Stimulated activated CD8-positive, alpha-beta memory T cell treated with anti-CD3 and anti-CD28 coated beads, Interleukin-4, amount 100 ng/mL, for 24 hours (primary cell): Measurements from ENCODE around the gene GYS2.
"Not testable (repeated sequence)": the region's sequence is repeated elsewhere in the genome, so short reads cannot be mapped to it uniquely, and the experiment has no call there.

Experiments used
- DNase-seq: peaks from one replicate; pipeline ENCODE4 v3.0.0-alpha.2; 2020; ENCODE audit warnings: low read depth

GYS2 gene

DNA sequence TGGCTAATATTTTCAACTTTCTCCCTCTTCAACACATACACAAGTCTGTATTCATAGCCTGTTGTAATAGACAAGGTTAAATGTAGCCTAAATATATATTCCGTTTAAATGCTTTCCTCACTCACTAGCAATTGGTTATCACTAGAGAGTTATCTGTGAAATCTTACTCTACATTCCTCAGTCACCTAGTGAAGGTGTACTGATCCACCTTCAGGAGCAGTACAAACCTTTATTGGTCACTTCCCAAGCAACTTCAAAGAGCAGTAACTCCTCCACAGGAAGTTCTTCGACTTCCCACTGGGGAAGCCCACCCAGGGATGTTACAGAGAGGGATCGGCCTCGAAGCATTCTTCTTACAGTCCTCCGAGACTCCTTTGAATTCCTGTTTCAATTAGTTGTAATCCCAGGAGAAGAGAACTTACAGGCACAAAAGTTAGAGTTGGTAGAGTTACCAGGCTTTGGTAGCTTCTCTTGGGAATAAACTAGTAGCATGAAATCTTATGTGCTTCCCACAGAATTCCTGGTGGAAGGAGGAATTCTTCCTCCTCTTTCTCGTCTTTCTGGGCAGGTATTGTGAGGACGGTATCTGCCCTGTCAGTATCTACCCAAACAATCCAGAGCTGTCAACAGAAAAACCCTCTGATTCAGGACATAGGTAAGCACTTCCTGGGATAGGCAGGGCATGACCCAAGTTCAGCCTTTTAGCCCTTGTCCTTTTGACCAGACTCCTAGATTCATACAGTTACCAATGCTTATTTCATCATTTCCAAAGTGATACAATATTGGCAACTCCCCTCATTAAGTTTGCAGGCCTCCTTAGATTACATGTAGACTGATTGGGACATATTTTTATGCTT is at the start of gene GYS2:
TSS of gene GYS2 (minus strand) at position 603 of the 857 bp plus-strand sequence. CDS start at position 348, 255 bp downstream.
- DNase-seq = no peak

DNA sequence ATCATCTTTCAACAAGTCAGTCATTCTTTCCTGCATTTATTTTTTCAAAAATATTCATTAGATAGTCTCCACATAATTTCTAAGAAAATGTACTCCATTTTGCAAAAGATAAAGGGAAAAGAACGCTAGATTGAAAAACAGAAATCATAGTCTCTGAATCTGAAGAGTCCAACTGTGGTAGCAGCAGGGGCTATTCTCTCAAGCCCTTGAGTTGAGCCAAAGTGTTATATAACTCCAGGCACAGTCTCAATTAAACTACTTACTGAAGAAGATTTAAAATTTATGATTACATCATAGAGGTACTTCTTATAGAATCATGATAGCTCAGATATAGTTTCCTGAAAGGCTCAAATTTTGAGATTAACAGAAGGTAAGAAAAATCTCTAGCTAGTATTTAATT is 47.2 kb upstream of the GYS2 start:
- no peak for DNase-seq

DNA sequence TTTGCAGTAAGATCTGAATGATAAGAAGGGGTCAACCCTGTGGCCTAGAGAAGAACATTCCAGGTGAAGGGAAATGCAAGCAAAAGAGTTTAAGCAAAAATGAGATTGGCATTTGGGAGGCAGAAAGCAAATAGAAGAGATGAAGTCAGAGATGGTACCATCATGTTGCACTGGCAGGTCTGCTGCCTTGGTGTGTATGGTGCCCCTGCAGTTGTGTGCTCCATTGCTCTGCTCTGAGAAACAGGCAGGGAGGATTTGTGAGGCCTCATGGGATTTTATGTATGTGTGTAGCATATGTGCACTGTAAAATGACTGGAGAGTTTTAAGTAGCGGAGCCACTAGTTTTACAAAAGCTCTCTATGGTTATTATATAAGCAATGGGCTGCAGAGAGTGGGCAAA is 46.4 kb upstream of the GYS2 start:
- DNase-seq = no peak

DNA sequence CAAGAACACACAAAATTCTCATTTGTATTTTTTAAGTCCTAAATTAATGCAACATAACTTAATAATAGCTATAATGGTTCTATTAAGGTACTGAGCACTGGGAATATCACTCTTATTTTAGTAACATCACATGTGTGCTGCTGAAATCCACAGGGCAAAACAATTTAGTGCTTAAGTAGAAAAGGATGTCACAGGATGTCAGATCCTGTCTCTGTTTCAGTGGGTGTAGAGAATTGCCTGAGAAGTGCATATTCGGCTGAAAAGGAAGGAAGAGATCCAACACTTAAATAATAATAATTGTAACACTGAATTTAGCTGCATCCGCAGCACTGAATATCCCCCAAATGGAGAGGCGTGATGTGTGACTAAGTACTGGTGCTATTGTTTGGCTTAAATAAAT is 44.4 kb upstream of the GYS2 start:
- DNase-seq = no peak

DNA sequence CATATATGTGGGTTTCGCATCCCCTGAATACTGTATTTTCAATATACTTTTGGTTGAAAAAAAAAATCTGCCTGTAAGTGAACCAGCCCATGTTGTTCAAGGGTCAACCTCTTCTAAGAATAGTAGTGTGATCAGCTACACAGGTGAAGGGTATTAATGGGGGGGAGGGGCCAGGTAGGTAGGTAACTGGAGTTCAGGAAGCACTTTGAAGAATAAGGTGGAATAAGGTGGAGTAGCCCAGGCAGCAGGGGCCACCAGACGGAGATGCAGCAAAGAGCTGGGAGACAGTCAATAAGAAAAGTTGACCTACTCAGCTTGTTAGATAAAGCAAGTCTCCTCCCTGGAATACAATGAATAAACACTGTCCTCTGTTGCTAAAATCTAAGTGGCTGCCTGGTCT is 43.7 kb upstream of the GYS2 start:
- no peak for DNase-seq

DNA sequence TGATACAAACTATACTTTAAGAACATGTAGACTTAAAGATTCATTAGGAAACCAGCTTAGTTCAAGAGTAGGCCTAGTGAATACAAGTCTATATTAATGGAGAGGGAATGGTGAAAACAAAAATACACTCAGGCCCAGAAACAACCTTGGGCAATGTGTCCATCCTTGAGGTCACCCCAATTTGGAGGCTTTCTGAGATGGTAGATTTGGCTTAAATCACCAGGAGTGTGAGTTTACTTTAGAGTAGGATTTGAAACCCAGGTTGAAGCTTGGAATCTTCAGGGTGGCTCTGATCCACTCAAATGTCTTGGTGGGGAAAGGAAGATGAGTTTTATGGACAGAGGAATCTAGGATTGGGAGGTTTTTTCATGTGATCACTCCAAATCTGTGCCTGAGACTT is 42.5 kb upstream of the GYS2 start:
- no peak for DNase-seq

DNA sequence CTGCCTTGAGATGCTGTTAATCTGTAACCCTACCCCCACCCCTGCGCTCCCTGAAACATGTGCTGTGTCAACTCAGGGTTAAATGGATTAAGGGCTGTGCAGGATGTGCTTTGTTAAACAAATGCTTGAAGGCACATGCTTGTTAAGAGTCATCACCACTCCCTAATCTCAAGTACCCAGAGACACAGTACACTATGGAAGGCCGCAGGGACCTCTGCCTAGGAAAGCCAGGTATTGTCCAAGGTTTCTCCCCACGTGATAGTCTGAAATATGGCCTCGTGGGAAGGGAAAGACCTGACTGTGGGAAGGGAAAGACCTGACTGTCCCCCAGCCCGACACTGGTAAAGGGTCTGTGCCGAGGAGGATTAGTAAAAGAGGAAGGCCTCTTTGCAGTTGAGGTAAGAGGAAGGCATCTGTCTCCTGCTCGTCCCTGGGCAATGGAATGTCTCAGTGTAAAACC is 40.4 kb upstream of the GYS2 start:
- DNase-seq = not testable (repeated sequence)

DNA sequence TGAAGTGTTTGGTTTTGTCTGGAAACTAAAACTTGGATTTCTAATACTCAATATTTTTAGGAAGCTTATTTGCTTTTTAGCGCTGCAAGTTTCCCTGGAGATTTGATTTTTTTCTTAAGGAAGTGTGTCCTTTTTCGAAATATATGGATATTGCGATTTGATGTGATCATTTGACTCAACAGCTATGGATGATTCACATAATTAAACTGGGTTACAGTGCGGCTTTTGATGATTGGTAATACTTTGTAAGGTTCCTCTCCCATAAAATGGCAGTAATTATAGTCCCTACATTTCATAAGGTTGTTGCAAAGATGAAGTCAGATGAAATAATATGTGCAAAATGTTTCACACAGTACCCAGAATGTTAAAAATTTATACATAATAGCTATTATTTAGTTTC is 39.9 kb upstream of the GYS2 start:
- DNase-seq = no peak

DNA sequence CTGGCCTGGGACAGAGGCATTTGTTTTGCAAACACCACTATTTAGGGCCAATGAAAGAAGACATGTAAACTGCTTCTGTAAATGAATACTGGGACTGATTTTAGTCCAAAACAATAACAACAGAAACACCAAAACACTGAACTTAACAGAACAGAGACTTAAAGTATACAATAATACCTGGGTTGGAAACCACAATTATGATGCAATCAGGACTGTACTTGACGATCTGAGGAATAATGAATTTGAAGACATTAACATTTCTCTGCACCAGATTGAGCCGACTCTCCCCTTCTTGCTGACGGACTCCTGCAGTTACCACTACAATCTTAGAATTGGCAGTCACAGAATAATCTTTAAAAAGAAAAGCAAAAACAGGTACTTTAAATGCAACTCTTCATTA is 39.1 kb upstream of the GYS2 start:
- no peak for DNase-seq

DNA sequence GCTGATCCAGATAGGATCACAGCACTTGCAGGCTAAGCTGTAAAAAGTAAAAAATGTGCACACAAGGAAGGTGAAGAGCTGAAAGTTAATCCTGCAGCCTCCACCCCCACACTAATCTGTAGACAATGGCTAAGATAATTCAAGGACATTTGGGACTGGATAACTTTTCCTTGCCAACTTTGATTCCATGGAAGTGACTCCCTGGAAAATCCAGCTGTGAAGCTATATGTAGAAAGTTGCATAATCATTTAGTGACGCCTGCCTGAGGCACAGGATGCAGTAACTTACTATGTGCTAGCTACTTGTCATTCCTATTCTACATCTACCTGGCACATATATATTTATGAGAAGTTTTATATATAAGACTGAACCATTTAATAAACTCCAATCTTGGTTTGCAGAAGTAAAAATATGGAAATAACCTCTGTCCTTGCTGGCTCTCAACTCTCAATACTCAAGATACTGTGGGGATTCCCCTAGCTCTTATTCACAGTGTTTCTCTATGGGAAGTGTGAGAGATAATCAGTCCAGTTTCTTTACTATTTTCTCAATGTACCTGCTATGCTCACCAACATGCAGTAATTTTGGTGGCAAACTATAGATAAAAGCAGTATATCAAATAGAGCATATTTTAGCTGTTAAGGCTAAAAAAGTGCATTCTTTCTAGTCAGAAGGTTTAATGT is 38.2 kb upstream of the GYS2 start:
- DNase-seq = no peak

DNA sequence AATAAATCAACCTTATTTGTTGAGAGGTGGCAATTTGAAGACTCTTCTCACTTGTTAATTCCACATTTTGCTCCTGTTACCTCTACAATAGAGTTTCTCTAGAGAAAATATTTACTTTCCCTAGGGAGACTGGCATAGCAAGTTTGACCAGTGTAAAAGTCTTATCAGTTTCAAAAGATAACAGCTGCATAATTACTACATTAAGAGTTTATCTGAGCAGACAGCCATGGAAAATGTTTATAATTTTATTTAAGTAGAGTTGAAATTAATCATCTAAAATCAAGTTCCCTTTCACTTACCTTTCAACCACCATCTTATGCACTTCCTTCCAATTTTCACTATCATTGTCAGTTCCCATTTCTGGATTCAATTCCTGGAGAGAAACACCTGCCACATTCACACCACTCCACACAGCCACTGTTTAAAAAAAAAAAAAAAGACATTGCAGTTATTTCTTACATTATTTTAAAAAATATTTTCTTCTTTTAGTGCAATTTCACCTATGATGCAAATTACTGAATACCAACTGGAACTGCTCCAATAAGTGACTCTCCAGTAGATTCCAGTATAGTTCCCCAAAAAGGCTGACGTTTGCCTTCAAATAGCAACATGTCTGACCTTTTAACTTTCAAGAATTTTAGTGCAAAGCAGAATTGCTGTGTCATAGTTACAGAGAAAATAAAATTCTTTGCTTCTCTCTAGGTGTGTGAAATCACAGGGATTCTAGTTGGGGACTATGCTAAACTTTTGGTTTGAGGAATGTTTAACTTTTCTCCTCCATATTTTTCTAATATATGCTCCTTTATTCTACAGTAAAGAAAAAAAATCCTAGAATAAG is 33.6 kb upstream of the GYS2 start:
- DNase-seq = no peak

DNA sequence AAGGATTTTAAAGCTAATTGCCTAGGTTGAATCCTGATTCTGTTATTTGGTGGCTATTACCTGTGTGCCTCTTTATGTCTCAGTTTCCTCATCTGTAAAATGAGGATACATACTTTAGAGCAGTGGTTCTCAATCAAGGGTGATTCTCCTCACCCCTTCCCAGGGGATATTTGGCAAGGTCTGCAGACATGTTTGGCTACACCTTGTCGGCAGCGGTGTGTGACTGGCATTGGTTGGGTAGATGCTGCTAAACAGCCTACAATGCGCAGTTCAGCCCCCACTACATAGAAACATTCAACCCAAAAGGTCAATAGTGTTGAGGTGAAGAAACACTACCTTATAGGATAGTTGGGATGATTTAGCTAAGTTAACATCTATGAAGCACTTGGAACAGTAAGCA is 29.6 kb upstream of the GYS2 start:
- no peak for DNase-seq

DNA sequence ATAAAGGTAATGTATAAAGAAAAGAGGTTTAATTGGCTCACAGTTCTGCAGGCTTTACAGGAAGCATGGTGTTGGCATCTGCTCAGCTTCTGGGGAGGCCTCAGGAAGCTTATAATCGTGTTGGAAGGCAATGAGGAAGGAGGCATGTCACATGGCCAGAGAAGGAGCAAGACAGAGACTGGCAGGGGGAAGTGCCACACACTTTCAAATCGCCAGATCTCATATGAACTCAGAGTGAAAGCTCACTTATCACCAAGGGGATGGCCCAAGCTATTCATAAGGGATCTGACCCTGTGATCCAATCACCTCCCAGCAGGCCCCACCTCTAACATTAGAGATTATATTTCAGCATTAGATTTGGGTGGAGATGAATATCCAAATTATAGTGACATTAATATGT is 26.7 kb upstream of the GYS2 start:
- no peak for DNase-seq

DNA sequence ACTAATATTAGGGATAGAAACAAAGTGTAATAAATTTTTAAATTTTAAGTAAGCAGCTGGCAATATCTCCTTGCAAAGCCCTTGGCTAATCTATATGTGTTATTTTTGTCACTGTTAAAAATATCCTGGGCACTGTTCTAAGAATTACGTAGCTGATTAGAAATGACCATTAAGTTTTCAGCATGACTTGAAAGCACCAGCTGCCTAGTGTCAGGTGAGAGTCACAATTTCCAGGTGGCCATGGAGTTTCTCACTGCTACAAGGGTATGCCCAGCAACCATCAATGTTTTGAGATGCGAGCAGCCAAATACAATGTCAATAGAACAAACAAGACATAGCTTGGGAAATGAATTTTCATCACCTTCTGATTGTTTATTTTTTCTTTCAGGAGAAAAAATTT is 23.3 kb upstream of the GYS2 start:
- DNase-seq = no peak

DNA sequence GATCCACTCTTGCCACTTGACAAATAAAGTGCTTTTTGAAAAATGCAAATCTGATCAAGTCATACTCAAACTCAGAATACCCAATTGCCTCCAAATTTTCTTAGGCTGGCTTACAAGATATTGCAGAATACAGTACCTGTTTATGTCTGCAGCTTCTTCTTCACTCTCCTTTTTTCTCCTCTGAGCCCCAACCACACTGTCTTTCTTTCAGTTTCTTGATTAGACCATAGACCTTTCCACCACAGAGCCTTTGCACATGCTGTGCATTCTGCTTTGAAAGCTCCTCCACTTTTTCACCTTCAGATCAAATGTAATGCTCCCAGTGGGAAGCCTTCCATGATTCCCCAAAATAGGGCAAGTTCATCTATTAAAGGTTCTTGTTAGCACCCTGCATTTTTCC is 13.9 kb upstream of the GYS2 start:
- no peak for DNase-seq

DNA sequence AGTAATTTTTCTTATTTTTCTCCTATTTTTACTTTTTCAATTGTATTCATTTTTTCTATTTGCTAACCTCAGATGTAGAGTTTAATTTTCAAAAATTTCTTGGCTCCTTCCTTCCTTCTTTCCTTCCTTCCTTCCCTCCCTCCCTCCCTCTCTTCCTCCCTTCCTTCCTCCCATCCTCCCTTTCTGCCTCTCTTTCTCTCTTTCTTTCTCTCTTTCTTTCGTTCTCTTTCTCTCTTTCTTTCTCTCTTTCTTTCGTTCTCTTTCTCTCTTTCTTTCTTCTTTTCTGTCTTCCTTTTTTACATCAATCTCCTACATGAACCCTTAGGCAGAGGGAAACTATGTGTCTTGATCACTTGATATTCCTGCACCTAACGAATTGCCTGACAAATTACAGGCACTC is 12.4 kb upstream of the GYS2 start:
- DNase-seq = no peak

DNA sequence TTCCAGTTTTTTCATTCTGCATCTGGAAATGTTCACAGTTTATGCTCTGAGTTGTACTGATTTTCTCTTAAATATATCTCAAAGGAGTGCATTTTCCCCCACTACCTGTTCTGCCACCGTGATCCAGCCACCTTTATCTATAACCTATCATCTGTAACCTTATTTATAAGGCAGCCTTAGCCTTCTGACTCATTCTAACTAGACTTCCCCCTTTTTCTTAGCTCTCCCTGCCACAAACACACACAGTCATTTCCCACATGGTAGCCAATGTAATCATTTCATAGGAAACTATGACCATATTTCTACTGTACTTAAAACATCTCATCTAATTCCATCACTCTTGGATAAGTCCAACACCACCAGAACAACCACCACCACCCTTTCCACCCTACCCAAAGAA is 10.8 kb upstream of the GYS2 start:
- DNase-seq = no peak

DNA sequence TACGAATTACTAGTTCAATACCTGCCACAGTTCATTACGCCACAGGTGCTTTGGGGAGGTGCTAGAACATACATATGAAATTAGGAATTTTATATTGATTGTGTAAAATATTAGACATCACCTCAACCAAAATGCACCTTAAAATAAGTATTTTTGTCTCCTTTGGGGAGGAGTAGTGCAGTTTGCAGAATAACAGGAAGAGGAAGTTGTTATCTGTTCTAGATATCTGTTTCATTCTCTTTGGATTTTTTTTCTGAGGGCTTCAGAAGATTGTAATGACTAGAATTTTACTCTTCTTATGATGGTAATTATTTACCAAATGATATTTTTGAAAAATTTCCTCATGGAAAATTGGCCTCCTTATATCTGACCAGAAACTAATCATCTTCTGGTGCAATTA is 9.9 kb upstream of the GYS2 start:
- DNase-seq = no peak

DNA sequence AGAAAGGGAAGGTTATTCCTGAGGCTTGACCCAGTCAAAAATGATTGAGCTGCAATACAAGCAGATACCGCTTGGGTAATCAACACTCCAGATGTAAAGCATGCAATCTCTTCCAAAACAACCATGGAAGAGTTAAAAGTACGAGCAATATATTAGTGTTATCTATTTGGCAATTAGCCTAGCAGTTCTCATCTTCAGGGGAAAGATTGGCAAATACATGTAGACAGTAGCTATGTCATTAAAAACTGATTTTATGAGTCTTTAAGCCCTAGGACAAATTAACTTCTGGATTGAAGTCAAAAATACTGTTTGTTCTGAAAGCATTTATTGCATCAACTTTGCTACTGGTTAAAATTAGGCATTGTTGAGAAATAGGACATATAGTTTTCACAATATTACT is 9.3 kb upstream of the GYS2 start:
- DNase-seq = no peak

DNA sequence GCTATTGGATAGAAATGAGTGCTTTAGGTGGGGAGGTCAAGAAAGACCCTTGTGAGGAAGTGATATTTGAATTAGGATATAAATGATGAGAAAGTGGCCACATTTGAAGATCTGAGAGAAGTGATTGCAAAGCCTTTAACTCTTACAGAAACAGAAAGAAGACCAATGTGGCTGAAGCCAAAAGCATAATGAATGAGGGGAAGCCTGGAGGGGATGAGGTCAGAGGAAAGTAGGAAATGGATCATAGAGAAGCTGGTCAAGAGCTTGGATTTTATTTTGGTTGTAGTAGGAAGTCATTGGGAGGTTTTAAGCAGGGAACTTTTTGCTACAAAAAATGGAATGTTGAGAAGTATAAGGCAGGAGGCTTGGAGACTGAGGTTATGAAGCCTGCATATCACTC is 3.5 kb upstream of the GYS2 start:
- no peak for DNase-seq

DNA sequence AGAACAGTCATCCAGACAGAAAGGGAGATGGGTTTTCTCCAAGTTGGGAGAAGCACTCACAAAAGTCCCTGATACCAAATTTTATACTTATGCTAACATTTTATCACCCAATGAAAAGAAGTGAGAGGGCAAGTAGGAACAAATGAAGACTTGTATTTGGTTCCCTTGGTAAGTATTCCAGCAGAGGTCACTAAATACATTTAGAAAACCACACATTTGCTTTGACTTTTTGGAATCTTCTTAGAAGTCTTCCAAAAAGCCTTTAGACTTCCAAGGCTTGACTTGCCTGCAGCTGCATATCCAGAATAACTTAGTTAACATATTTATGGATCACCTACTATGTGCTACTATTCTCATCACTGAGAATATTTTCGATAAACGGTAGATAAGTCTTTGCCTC is 3.1 kb upstream of the GYS2 start:
- DNase-seq = no peak

DNA sequence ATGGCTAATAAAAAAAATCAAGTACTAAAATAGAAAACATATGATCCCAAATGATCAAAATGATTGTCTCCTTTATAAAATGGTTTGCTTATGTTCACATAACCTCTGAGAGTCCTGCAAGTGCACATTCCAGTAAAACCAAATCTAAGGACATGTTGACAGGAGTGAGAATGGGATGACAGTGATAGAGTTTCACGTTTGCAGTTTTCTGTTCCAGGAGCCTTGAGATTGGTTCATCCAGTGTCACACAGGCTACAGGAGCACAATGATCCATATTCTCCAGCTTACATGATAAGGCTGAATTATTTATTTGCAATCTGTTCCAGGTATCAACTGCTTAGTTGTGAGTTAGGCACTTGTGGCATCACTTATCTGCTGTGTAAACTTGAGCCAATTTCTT is 1.5 kb upstream of the GYS2 start:
- no peak for DNase-seq

DNA sequence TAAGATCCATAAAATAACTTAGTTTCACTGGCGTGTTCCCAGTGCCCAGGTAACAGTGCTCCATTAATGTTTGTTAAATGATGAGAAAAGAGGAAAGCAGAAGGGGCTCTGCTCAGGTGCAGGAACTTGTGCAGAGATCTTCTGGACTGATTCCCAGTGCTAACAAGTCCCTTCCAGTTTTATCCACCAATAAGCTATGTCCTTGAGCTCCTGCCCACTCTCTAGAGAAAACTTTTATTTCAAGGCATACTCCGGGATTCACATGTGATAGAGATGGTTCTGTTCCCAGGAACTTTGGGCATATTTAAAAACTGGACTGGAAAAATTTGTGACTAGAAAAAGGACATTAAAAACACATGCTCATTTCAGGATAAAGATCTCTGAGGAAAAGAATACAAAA is 1.9 kb downstream of the GYS2 start:
- no peak for DNase-seq
